Mesothelial cell of epicardium (in vitro differentiated cells): Measurements from ENCODE around the gene BOK. TPM values are rescaled to one million over a fixed set of nuclear protein-coding genes. Genes with fewer than 3 reads are reported as not detected.
A peak's percentile ranks its signal among the peaks of the same experiment; 100 is the strongest.
"Not testable (repeated sequence)": the region's sequence is repeated elsewhere in the genome, so short reads cannot be mapped to it uniquely, and the experiment has no call there.

Source experiments
- DNase-seq, 2 experiments: peaks; one replicate each; pipeline ENCODE4 v3.0.0; 2021; ENCODE audit warnings: low spot score in 2 of 2; ENCODE audit not compliant: unreplicated experiment in 2 of 2
- H3K27ac Mint-ChIP-seq: 2 replicates; pipeline ENCODE4 v1.8.0; 2021; ENCODE audit warnings: mixed read lengths
- H3K27me3 Mint-ChIP-seq: 2 replicates; pipeline ENCODE4 v1.8.0; 2021; ENCODE audit warnings: low read depth, mixed read lengths
- H3K36me3 Mint-ChIP-seq: 2 replicates; pipeline ENCODE4 v1.8.0; 2021; ENCODE audit warnings: mixed read lengths
- H3K4me1 Mint-ChIP-seq: 2 replicates; pipeline ENCODE4 v1.8.0; 2021; ENCODE audit warnings: mixed read lengths
- H3K4me3 Mint-ChIP-seq: 2 replicates; pipeline ENCODE4 v1.8.0; 2021; ENCODE audit warnings: mild to moderate bottlenecking, moderate library complexity, mixed read lengths
- H3K9me3 Mint-ChIP-seq: 2 replicates; pipeline ENCODE4 v1.8.0; 2021; ENCODE audit warnings: mixed read lengths
- total RNA-seq: library from RNA; stranded (reverse); gene quantifications from 3 replicates; pipeline ENCODE4 v1.2.1, GENCODE V29; 2021
- TF ChIP-seq, protein P1 (sequence below): fragments of 200-600 bp; sonication (generic); IDR thresholded peaks from one replicate; pipeline ENCODE4 v1.5.0; 2021; ENCODE audit warnings: antibody characterized with exemption; ENCODE audit not compliant: unreplicated experiment

Gene BOK
- total RNA-seq, 1 donor from 2014 or later: 36.0 TPM

DNA sequence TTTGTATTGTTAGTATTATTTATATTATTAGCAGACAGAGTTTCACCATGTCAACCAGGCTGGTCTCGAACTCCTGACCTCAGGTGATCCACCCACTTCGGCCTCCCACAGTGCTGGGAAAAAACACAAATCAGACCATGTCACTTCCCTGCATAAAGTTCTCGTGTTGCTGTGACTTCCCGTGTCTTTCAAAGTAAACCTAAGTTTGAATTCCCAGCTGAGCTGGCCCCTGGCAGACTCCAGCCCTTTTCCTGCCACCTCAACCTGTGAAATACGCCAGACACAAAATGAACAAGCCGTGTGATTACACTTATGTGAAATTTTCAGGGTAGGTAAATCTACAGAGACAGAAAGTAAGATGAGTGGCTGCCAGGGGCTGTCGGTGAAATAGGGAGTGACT lies 7.9 kb downstream of the BOK start:
- Mint-ChIP-seq H3K27me3 (peaks cover 2% of the 10 kb centered on the region), H3K4me1 (peaks cover 28% of the 10 kb centered on the region), H3K9me3 (no peaks in the 10 kb centered on the region), H3K27ac (no peak overlapping the region), H3K36me3 (peaks cover 12% of the 10 kb centered on the region), H3K4me3 (no peak overlapping the region)
- TF ChIP-seq, protein P1, sequence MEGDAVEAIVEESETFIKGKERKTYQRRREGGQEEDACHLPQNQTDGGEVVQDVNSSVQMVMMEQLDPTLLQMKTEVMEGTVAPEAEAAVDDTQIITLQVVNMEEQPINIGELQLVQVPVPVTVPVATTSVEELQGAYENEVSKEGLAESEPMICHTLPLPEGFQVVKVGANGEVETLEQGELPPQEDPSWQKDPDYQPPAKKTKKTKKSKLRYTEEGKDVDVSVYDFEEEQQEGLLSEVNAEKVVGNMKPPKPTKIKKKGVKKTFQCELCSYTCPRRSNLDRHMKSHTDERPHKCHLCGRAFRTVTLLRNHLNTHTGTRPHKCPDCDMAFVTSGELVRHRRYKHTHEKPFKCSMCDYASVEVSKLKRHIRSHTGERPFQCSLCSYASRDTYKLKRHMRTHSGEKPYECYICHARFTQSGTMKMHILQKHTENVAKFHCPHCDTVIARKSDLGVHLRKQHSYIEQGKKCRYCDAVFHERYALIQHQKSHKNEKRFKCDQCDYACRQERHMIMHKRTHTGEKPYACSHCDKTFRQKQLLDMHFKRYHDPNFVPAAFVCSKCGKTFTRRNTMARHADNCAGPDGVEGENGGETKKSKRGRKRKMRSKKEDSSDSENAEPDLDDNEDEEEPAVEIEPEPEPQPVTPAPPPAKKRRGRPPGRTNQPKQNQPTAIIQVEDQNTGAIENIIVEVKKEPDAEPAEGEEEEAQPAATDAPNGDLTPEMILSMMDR: no peak
- no peak for DNase-seq

DNA sequence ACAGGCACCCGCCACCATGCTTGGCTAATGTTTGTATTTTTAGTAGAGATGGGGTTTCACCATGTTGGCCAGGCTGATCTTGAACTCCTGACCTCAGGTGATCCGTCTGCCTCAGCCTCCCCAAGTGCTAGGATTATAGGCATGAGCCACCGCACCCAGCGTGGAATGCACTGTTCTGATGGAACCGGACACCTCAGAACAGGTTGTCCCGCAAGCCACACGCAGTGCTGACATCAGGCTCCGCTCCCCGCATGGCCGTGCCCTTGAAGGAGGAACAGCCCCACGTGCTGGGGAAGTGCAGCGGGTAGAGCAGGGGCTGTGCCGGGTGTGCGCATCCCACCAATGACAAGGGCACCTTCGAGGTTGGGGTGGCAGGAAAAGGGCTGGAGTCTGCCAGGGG lies 8.7 kb downstream of the BOK start:
- H3K4me3 Mint-ChIP-seq, H3K9me3 Mint-ChIP-seq, H3K27ac Mint-ChIP-seq, DNase-seq, H3K27me3 Mint-ChIP-seq: not testable (repeated sequence)
- peaks cover 14% of the 10 kb centered on the region for H3K36me3 Mint-ChIP-seq
- peaks cover 22% of the 10 kb centered on the region for H3K4me1 Mint-ChIP-seq

DNA sequence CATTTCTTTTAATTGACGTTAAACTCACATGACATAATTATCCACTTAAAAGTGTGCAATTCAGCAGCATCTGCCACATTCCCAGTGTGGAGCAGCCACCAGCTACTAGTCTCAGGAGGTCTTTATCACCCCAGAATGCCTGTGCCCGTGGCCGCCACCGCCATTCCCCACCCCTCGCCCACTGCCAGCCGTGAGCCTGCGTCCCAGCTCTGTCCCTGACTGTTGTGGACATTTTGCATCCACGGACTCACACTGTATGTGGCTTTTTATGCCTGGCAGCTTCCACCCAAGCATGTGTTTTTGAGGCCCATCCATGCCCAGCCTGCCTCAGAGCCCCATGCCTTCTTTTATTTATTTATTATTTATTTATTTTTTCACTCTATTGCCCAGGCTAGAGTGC lies 9.2 kb downstream of the BOK start:
- Mint-ChIP-seq H3K27ac (no peak overlapping the region), H3K4me1 (peaks cover 22% of the 10 kb centered on the region), H3K36me3 (peaks cover 15% of the 10 kb centered on the region), H3K27me3 (peaks cover 2% of the 10 kb centered on the region), H3K4me3 (no peak overlapping the region), H3K9me3 (no peaks in the 10 kb centered on the region)
- DNase-seq: no peak
- TF ChIP-seq, protein P1: no peak

DNA sequence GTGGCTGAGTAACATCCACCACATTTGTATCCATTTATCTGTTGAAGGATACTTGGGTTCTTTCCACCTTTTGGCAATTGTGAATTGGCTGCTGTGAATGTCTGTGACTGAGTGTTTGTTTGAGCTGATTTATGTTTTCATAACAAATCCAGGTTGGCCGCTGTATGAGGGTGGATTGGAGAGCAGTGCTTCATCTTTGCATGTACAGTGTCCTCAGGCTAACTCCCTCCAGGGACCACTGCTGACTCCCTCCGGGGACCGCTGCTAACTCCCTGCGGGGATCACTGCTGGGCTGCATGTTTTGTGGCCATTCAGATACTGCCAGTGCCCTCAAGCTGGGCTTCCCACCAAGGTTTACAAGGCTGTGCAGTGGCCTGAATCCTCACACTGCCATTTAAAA lies 10.2 kb downstream of the BOK start:
- peaks cover 2% of the 10 kb centered on the region for H3K27me3 Mint-ChIP-seq
- H3K27ac Mint-ChIP-seq: peak overlapping the region; percentile 34
- H3K9me3 Mint-ChIP-seq: no peaks in the 10 kb centered on the region
- no peak overlapping the region for H3K4me3 Mint-ChIP-seq
- H3K4me1 Mint-ChIP-seq: peaks cover 14% of the 10 kb centered on the region
- DNase-seq: no peak
- H3K36me3 Mint-ChIP-seq: peaks cover 18% of the 10 kb centered on the region
- TF ChIP-seq, protein P1: no peak

DNA sequence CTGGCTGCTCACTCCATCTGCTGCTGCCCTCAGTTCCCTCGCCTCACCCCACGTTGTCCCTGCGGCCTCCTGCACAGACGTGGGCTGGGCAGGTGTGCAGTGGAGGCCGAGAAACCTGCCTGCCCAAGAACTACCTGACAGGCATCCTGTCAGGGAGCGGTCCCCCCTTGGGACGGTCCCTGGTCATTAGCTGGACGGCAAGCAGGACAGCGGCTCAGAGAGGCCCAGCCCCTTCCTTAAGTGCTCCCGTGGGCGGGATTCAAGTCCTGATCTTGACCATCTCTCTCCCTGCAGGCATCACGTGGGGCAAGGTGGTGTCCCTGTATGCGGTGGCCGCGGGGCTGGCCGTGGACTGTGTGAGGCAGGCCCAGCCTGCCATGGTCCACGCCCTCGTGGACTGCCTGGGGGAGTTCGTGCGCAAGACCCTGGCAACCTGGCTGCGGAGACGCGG lies 11.3 kb downstream of the BOK start:
- Mint-ChIP-seq H3K27ac (no peak overlapping the region), H3K4me3 (no peak overlapping the region), H3K36me3 (peaks cover 18% of the 10 kb centered on the region), H3K9me3 (no peaks in the 10 kb centered on the region), H3K4me1 (peaks cover 9% of the 10 kb centered on the region), H3K27me3 (peaks cover 2% of the 10 kb centered on the region)
- DNase-seq: no peak
- TF ChIP-seq, protein P1: no peak

DNA sequence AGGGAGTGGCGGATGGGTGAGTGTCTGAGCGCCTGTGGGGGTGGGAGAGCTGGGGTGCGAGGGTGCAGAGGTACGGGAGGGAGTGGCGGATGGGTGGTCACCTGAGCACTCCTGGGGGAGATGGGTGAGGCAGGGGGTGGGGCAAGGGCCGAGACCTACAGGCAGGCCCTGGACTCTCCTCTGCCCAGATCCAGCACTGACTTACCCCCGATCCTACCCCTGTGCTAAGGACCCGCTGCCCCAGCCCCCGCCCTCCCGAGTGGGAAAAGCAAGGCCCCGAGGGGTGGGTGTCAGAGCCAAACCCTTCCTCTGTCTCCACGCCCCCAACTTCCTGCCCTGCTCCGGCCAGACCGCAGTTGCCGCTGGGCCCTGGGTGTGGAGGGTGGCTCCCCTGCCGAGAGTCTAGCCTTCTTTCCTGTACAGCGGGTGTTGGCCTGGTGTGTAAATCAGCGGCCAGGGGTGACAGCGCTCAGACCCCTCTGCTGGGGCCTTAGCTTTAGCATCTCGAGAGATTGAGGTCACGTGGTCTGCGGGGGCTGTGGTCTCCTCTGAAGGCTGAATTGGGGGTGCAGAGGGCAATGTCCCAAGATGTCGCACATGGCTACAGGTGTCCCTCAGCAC lies 12.5 kb downstream of the BOK start:
- TF ChIP-seq, protein P1: no peak
- Mint-ChIP-seq H3K27ac (no peak overlapping the region), H3K4me1 (peaks cover 3% of the 10 kb centered on the region), H3K9me3 (no peaks in the 10 kb centered on the region), H3K27me3 (peaks cover 2% of the 10 kb centered on the region), H3K4me3 (no peak overlapping the region), H3K36me3 (peaks cover 18% of the 10 kb centered on the region)
- no peak for DNase-seq
